HepG2 (cell line): Measurements from ENCODE around the gene CLP1. TPM values are rescaled to one million over a fixed set of nuclear protein-coding genes. Genes with fewer than 3 reads are reported as not detected.

Source experiments
- BORCS8-MEF2B ChIP-seq: sonication (generic); formaldehyde crosslinking; IDR thresholded peaks from 2 replicates; pipeline ENCODE4 v1.8.0; 2022; ENCODE audit warnings: mild to moderate bottlenecking, missing genetic modification reagents
- CREB1 ChIP-seq, 2 experiments: fragments of 450-650 bp in 1 of 2; IDR thresholded peaks; 2 replicates each; pipeline ENCODE4 v1.6.1; 2016 to 2017; ENCODE audit warnings: control low read depth in 1 of 2, mild to moderate bottlenecking in 1 of 2, missing compliant biosample characterization in 1 of 2, missing genetic modification characterization in 1 of 2
- CREB3 ChIP-seq: sonication (generic); formaldehyde crosslinking; IDR thresholded peaks from 2 replicates; pipeline ENCODE4 v1.5.0; 2020; ENCODE audit warnings: missing genetic modification reagents
- RAD21 ChIP-seq: fragments of 450-650 bp; formaldehyde crosslinking; IDR thresholded peaks from 2 replicates; pipeline ENCODE4 v1.5.0; 2020; ENCODE audit warnings: mild to moderate bottlenecking
- RXRA ChIP-seq: sonication (generic); formaldehyde crosslinking; IDR thresholded peaks from 2 replicates; pipeline ENCODE4 v1.5.1; 2020; ENCODE audit warnings: missing genetic modification reagents
- SUZ12 ChIP-seq: fragments of 150-350 bp; IDR thresholded peaks from 2 replicates; pipeline ENCODE4 v1.6.1; 2014; ENCODE audit warnings: low read depth, low read length
- ZNF121 ChIP-seq: sonication (generic); formaldehyde crosslinking; IDR thresholded peaks from 2 replicates; pipeline ENCODE4 v1.5.0; 2020; ENCODE audit warnings: mild to moderate bottlenecking, missing genetic modification reagents
- ZNF468 ChIP-seq: sonication (generic); formaldehyde crosslinking; IDR thresholded peaks from 2 replicates; pipeline ENCODE4 v1.8.0; 2022; ENCODE audit warnings: mild to moderate bottlenecking, moderate library complexity, missing genetic modification reagents
- ZNF557 ChIP-seq: sonication (generic); formaldehyde crosslinking; IDR thresholded peaks from 2 replicates; pipeline ENCODE4 v1.4.0; 2020; ENCODE audit warnings: missing genetic modification reagents
- ZNF776 ChIP-seq: sonication (generic); formaldehyde crosslinking; IDR thresholded peaks from 2 replicates; pipeline ENCODE4 v1.4.0; 2020; ENCODE audit warnings: mild to moderate bottlenecking, missing genetic modification reagents
- polyA plus RNA-seq, 8 experiments: library from polyadenylated mRNA; depleted of rRNA in 3 of 8; stranded (reverse) in 7 of 8; unstranded in 1 of 8; fragments of >200 nt; fragmentation: Illumina TruSeq in 4 of 8; extraction: Trizol in 4 of 8; gene quantifications; 2 replicates each; pipeline versions ENCODE4 v1.2.1 to v1.2.3, GENCODE V29; 2011 to 2016; ENCODE audit warnings: low read depth in 4 of 8, missing spikeins in 1 of 8, mixed read lengths in 1 of 8; ENCODE audit not compliant: insufficient read depth in 1 of 8
- total RNA-seq, 5 experiments: library from RNA; depleted of rRNA; stranded (reverse); fragments of >200 nt; fragmentation: Illumina TruSeq; extraction: Trizol; gene quantifications; 2 replicates each; pipeline ENCODE4 v1.2.3, GENCODE V29; 2016; ENCODE audit warnings: low read depth in 1 of 5
- TF ChIP-seq, protein P1 (sequence below): sonication (generic); formaldehyde crosslinking; IDR thresholded peaks from one replicate; pipeline ENCODE4 v1.5.1; 2020; ENCODE audit warnings: mild to moderate bottlenecking, missing genetic modification reagents; ENCODE audit errors: not compliant biosample characterization
- TF ChIP-seq, protein P2 (sequence below): sonication (generic); formaldehyde crosslinking; conservative IDR thresholded peaks from 2 replicates; pipeline ENCODE4 v1.5.0; 2020; ENCODE audit warnings: missing genetic modification reagents

Gene CLP1
- total and polyA plus RNA-seq, 2 of the 13 experiments (the other 11 are each of a cell fraction or from before 2014, with no cell fraction given): 14.6 to 24.8 TPM

DNA sequence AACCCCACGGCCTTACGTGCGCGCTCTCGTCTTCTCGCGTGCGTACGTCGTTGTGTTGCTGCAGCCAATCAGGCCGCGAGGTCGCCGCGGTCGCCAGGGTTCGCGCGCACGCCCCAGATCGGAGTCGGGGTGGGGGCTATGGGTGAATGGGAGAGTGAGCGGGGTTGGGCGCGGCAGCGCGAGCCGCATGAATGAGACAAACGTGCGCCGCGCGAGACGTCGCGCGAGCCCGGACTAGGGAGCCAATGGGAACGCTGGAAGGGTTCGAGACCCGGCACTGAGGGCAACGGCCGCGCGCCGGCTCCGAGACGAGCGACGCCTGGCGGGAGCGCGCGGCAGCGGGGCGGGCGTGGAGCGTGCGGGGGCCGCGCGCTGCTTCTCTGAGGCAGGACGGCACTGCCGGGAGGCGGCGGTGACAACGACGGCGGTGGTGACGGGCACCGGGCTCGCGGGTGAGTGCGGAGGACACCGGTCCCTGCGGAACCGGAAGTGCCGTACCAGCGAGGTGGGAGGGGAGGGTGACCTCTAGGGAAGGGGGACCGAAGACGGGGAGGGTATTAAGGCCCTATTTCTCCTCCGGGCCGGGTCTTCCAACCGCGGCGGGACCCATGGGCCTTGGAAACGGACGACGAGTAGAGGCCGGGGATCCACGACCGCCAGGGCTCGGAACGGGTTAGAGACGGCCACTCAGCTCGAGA is 10.3 kb downstream of the CLP1 start, which contains the start of gene ZDHHC5 (continued):
- TF ChIP-seq, protein P1, sequence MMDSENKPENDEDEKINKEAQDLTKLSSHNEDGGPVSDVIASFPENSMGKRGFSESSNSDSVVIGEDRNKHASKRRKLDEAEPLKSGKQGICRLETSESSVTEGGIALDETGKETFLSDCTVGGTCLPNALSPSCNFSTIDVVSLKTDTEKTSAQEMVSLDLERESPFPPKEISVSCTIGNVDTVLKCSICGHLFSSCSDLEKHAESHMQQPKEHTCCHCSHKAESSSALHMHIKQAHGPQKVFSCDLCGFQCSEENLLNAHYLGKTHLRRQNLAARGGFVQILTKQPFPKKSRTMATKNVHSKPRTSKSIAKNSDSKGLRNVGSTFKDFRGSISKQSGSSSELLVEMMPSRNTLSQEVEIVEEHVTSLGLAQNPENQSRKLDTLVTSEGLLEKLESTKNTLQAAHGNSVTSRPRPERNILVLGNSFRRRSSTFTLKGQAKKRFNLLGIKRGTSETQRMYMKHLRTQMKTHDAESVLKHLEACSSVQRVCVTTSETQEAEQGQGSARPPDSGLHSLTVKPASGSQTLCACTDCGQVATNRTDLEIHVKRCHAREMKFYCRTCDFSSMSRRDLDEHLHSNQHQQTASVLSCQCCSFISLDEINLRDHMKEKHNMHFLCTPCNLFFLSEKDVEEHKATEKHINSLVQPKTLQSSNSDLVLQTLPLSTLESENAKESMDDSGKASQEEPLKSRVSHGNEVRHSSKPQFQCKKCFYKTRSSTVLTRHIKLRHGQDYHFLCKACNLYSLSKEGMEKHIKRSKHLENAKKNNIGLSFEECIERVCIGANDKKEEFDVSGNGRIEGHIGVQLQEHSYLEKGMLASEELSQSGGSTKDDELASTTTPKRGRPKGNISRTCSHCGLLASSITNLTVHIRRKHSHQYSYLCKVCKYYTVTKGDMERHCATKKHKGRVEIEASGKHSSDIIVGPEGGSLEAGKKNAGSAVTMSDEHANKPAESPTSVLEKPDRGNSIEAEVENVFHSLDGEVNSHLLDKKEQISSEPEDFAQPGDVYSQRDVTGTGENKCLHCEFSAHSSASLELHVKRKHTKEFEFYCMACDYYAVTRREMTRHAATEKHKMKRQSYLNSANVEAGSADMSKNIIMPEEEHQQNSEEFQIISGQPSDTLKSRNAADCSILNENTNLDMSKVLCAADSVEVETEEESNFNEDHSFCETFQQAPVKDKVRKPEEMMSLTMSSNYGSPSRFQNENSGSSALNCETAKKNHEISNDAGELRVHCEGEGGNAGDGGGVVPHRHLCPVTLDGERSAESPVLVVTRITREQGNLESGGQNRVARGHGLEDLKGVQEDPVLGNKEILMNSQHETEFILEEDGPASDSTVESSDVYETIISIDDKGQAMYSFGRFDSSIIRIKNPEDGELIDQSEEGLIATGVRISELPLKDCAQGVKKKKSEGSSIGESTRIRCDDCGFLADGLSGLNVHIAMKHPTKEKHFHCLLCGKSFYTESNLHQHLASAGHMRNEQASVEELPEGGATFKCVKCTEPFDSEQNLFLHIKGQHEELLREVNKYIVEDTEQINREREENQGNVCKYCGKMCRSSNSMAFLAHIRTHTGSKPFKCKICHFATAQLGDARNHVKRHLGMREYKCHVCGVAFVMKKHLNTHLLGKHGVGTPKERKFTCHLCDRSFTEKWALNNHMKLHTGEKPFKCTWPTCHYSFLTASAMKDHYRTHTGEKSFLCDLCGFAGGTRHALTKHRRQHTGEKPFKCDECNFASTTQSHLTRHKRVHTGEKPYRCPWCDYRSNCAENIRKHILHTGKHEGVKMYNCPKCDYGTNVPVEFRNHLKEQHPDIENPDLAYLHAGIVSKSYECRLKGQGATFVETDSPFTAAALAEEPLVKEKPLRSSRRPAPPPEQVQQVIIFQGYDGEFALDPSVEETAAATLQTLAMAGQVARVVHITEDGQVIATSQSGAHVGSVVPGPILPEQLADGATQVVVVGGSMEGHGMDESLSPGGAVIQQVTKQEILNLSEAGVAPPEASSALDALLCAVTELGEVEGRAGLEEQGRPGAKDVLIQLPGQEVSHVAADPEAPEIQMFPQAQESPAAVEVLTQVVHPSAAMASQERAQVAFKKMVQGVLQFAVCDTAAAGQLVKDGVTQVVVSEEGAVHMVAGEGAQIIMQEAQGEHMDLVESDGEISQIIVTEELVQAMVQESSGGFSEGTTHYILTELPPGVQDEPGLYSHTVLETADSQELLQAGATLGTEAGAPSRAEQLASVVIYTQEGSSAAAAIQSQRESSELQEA (CRISPR knock-in tag): peak; percentile 80
- TF ChIP-seq CREB3: no peak
- no peak for TF ChIP-seq ZNF121 (CRISPR knock-in tag)
- TF ChIP-seq ZNF776 (CRISPR knock-in tag): peak; percentile 70; the same call in 1 of the 2 replicates
- TF ChIP-seq, protein P2, sequence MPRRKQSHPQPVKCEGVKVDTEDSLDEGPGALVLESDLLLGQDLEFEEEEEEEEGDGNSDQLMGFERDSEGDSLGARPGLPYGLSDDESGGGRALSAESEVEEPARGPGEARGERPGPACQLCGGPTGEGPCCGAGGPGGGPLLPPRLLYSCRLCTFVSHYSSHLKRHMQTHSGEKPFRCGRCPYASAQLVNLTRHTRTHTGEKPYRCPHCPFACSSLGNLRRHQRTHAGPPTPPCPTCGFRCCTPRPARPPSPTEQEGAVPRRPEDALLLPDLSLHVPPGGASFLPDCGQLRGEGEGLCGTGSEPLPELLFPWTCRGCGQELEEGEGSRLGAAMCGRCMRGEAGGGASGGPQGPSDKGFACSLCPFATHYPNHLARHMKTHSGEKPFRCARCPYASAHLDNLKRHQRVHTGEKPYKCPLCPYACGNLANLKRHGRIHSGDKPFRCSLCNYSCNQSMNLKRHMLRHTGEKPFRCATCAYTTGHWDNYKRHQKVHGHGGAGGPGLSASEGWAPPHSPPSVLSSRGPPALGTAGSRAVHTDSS (CRISPR knock-in tag): 0 out of 2 replicates have a peak, but pooled peaks have one; percentile 32
- 0 out of 2 replicates have a peak, but pooled peaks have one; percentile 26 for TF ChIP-seq RXRA (CRISPR knock-in tag)
- 0 out of 2 replicates have a peak, but pooled peaks have one; percentile 70 for TF ChIP-seq ZNF557
- no peak for TF ChIP-seq ZNF468
- TF ChIP-seq RAD21 (CRISPR knock-in tag): peak; percentile 49; the same call in 1 of the 2 replicates
- TF ChIP-seq SUZ12: no peak
- no peak for TF ChIP-seq BORCS8-MEF2B
- TF ChIP-seq CREB1 (IDR thresholded peaks at IDR 0.05): peak; percentile 78
- peak; percentile 61; the same call in 1 of the 2 replicates for TF ChIP-seq CREB1 (CRISPR knock-in tag; IDR thresholded peaks at IDR 0.05)
